HepG2 (cell line): Measurements from ENCODE around the gene RHOC. TPM values are rescaled to one million over a fixed set of nuclear protein-coding genes. Genes with fewer than 3 reads are reported as not detected.

ENCODE experiments used
- ATF4 ChIP-seq, 2 experiments: fragments of 450-650 bp in 1 of 2; sonication (generic) in 1 of 2; formaldehyde crosslinking; IDR thresholded peaks; 2 replicates each; pipeline versions ENCODE4 v1.5.0 to v1.8.0; 2020 to 2022; ENCODE audit warnings: mild to moderate bottlenecking in 1 of 2, missing genetic modification reagents in 1 of 2
- DNMT3B ChIP-seq: conservative IDR thresholded peaks from 2 replicates; pipeline ENCODE4 v1.6.1; 2016; ENCODE audit warnings: missing biosample characterization, control low read depth
- HCFC1 ChIP-seq: fragments of 150-350 bp; IDR thresholded peaks from 2 replicates; pipeline ENCODE4 v1.6.1; 2014; ENCODE audit warnings: low read depth, low read length
- HMGXB3 ChIP-seq: sonication (generic); formaldehyde crosslinking; IDR thresholded peaks from 2 replicates; pipeline ENCODE4 v1.4.0; 2020; ENCODE audit warnings: missing genetic modification reagents, borderline replicate concordance
- RFXANK ChIP-seq: IDR thresholded peaks from 2 replicates; pipeline ENCODE4 v1.6.1; 2016
- SOX6 ChIP-seq, 2 experiments: fragments of 450-650 bp in 1 of 2; sonication (generic) in 1 of 2; formaldehyde crosslinking in 1 of 2; IDR thresholded peaks; 2 replicates each; pipeline versions ENCODE4 v1.4.0 to v1.6.1; 2017 to 2020; ENCODE audit warnings: antibody characterized with exemption in 1 of 2, mild to moderate bottlenecking in 1 of 2, missing genetic modification reagents in 1 of 2
- YEATS2 ChIP-seq: sonication (generic); formaldehyde crosslinking; IDR thresholded peaks from 2 replicates; pipeline ENCODE4 v1.4.0; 2020; ENCODE audit warnings: missing genetic modification reagents, borderline replicate concordance
- ZNF24 ChIP-seq: fragments of 450-650 bp; IDR thresholded peaks from 2 replicates; pipeline ENCODE4 v1.6.1; 2017; ENCODE audit warnings: antibody characterized with exemption, mild to moderate bottlenecking
- polyA plus RNA-seq, 8 experiments: library from polyadenylated mRNA; depleted of rRNA in 3 of 8; stranded (reverse) in 7 of 8; unstranded in 1 of 8; fragments of >200 nt; fragmentation: Illumina TruSeq in 4 of 8; extraction: Trizol in 4 of 8; gene quantifications; 2 replicates each; pipeline versions ENCODE4 v1.2.1 to v1.2.3, GENCODE V29; 2011 to 2016; ENCODE audit warnings: low read depth in 4 of 8, missing spikeins in 1 of 8, mixed read lengths in 1 of 8; ENCODE audit not compliant: insufficient read depth in 1 of 8
- total RNA-seq, 5 experiments: library from RNA; depleted of rRNA; stranded (reverse); fragments of >200 nt; fragmentation: Illumina TruSeq; extraction: Trizol; gene quantifications; 2 replicates each; pipeline ENCODE4 v1.2.3, GENCODE V29; 2016; ENCODE audit warnings: low read depth in 1 of 5
- TF ChIP-seq, protein P1 (sequence below): sonication (generic); formaldehyde crosslinking; IDR thresholded peaks from 2 replicates; pipeline ENCODE4 v1.5.1; 2020; ENCODE audit warnings: mild to moderate bottlenecking, missing genetic modification reagents, borderline replicate concordance
- TF ChIP-seq, protein P2 (sequence below): IDR thresholded peaks from 2 replicates; pipeline ENCODE4 v1.6.1; 2012; ENCODE audit warnings: inconsistent platforms
- TF ChIP-seq, protein P3 (sequence below): IDR thresholded peaks from 2 replicates; pipeline ENCODE4 v1.6.1; 2016
- TF ChIP-seq, protein P4 (sequence below): sonication (generic); formaldehyde crosslinking; IDR thresholded peaks from 2 replicates; pipeline ENCODE4 v1.5.0; 2020; ENCODE audit warnings: mild to moderate bottlenecking, missing genetic modification reagents, borderline replicate concordance

RHOC gene
- total and polyA plus RNA-seq, 2 of the 13 experiments (the other 11 are each of a cell fraction or from before 2014, with no cell fraction given) = 64.3 to 182 TPM

- TF ChIP-seq SOX6 (IDR thresholded peaks at IDR 0.05) = no peak
- no peak for TF ChIP-seq SOX6 (CRISPR knock-in tag; IDR thresholded peaks at IDR 0.05)
- no peak for TF ChIP-seq DNMT3B (CRISPR knock-in tag)
- TF ChIP-seq, protein P1, sequence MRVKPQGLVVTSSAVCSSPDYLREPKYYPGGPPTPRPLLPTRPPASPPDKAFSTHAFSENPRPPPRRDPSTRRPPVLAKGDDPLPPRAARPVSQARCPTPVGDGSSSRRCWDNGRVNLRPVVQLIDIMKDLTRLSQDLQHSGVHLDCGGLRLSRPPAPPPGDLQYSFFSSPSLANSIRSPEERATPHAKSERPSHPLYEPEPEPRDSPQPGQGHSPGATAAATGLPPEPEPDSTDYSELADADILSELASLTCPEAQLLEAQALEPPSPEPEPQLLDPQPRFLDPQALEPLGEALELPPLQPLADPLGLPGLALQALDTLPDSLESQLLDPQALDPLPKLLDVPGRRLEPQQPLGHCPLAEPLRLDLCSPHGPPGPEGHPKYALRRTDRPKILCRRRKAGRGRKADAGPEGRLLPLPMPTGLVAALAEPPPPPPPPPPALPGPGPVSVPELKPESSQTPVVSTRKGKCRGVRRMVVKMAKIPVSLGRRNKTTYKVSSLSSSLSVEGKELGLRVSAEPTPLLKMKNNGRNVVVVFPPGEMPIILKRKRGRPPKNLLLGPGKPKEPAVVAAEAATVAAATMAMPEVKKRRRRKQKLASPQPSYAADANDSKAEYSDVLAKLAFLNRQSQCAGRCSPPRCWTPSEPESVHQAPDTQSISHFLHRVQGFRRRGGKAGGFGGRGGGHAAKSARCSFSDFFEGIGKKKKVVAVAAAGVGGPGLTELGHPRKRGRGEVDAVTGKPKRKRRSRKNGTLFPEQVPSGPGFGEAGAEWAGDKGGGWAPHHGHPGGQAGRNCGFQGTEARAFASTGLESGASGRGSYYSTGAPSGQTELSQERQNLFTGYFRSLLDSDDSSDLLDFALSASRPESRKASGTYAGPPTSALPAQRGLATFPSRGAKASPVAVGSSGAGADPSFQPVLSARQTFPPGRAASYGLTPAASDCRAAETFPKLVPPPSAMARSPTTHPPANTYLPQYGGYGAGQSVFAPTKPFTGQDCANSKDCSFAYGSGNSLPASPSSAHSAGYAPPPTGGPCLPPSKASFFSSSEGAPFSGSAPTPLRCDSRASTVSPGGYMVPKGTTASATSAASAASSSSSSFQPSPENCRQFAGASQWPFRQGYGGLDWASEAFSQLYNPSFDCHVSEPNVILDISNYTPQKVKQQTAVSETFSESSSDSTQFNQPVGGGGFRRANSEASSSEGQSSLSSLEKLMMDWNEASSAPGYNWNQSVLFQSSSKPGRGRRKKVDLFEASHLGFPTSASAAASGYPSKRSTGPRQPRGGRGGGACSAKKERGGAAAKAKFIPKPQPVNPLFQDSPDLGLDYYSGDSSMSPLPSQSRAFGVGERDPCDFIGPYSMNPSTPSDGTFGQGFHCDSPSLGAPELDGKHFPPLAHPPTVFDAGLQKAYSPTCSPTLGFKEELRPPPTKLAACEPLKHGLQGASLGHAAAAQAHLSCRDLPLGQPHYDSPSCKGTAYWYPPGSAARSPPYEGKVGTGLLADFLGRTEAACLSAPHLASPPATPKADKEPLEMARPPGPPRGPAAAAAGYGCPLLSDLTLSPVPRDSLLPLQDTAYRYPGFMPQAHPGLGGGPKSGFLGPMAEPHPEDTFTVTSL (CRISPR knock-in tag) = no peak
- TF ChIP-seq ATF4 (CRISPR knock-in tag; IDR thresholded peaks at IDR 0.05) = no peak
- TF ChIP-seq YEATS2 (CRISPR knock-in tag) = no peak
- no peak for TF ChIP-seq HCFC1
- TF ChIP-seq, protein P2, sequence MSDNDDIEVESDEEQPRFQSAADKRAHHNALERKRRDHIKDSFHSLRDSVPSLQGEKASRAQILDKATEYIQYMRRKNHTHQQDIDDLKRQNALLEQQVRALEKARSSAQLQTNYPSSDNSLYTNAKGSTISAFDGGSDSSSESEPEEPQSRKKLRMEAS = no peak; the same call in 1 of the 2 replicates
- no peak for TF ChIP-seq ZNF24
- TF ChIP-seq, protein P3, sequence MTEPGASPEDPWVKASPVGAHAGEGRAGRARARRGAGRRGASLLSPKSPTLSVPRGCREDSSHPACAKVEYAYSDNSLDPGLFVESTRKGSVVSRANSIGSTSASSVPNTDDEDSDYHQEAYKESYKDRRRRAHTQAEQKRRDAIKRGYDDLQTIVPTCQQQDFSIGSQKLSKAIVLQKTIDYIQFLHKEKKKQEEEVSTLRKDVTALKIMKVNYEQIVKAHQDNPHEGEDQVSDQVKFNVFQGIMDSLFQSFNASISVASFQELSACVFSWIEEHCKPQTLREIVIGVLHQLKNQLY (CRISPR knock-in tag) = no peak
- TF ChIP-seq, protein P4, sequence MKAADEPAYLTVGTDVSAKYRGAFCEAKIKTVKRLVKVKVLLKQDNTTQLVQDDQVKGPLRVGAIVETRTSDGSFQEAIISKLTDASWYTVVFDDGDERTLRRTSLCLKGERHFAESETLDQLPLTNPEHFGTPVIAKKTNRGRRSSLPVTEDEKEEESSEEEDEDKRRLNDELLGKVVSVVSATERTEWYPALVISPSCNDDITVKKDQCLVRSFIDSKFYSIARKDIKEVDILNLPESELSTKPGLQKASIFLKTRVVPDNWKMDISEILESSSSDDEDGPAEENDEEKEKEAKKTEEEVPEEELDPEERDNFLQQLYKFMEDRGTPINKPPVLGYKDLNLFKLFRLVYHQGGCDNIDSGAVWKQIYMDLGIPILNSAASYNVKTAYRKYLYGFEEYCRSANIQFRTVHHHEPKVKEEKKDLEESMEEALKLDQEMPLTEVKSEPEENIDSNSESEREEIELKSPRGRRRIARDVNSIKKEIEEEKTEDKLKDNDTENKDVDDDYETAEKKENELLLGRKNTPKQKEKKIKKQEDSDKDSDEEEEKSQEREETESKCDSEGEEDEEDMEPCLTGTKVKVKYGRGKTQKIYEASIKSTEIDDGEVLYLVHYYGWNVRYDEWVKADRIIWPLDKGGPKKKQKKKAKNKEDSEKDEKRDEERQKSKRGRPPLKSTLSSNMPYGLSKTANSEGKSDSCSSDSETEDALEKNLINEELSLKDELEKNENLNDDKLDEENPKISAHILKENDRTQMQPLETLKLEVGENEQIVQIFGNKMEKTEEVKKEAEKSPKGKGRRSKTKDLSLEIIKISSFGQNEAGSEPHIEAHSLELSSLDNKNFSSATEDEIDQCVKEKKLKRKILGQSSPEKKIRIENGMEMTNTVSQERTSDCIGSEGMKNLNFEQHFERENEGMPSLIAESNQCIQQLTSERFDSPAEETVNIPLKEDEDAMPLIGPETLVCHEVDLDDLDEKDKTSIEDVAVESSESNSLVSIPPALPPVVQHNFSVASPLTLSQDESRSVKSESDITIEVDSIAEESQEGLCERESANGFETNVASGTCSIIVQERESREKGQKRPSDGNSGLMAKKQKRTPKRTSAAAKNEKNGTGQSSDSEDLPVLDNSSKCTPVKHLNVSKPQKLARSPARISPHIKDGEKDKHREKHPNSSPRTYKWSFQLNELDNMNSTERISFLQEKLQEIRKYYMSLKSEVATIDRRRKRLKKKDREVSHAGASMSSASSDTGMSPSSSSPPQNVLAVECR = no peak; the same call in 1 of the 2 replicates
- no peak for TF ChIP-seq HMGXB3 (CRISPR knock-in tag)
- no peak for TF ChIP-seq RFXANK (CRISPR knock-in tag)
Measured at GRCh38 chr1:112674986-112675727, 31.8 kb downstream of the RHOC start (continued).
